ENCODE data around the gene PCLO.
"Not testable (repeated sequence)": the region's sequence is repeated elsewhere in the genome, so short reads cannot be mapped to it uniquely, and the experiment has no call there.

Gene PCLO

GRCh38 chr7:83130191-83130590, 32.5 kb downstream of the PCLO start:
- no peak for DNase-seq

DNA sequence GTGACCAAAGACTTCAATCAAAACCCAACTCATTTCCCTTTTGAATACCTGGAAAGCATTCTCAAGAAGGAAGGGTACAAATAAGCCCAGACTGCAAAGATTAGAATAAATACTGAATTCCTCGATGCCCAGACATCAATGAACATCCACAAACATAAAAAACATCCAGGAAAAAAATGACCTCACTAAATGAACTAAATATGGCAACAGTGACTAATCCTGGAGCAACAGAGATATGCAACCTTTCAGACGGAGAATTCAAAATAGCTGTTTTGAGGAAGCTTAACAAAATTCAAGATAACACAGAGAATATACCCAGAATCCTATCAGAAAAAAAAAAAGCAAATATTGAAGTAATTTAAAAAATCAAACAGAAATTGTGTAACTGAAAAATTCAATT, 43.2 kb downstream of the PCLO start:
- no peak for DNase-seq

DNA sequence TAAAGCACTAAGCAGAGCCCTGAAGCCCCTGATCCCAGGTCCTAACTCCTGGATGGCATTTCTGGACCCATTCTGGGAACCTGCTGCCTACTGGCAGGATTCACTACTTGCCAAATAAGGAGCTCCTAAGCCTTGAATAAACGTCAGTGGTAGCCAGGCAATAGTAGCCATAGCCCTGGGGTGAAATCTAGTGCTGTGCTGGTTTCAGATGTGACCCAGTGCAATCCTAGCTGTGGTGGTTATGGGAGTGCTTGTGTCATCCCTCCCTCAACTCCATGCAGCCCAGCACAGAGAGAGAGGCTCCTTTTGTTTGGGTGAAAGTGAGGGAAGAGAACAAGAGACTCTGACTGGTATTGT, 43.7 kb downstream of the PCLO start:
- DNase-seq: peak; percentile 17

DNA sequence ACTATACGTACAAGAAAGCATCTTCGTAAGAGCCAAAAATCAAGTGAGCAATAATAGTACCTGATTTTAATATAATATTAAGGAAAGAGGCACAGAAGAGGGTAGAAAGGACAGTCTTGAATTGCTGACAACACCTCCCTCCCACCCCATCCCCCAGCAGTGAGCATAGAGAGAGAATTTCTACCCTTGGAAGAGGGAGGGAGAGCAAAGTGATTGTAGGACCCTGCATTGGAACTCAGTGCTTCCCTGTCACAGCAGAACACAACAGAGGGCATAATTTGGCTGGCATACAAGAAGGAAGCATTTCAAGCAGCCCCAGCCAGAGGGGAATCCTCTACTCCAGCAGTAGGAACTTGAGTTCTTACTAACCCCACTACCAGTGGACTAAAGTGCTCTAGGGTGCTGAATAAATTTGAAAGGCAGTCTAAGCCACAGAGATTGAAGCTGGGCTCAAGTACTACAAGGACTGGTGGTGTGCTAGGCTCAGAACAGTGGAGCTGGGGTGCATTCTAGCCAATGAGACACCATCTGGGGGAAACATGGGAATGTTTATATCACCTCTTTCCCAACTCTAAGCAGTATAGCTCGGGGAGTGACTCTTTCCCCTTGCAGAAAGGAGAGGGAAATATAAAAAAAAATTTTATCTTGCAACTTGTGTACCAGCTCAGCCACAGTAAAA, 44.2 kb downstream of the PCLO start:
- DNase-seq: no peak

DNA sequence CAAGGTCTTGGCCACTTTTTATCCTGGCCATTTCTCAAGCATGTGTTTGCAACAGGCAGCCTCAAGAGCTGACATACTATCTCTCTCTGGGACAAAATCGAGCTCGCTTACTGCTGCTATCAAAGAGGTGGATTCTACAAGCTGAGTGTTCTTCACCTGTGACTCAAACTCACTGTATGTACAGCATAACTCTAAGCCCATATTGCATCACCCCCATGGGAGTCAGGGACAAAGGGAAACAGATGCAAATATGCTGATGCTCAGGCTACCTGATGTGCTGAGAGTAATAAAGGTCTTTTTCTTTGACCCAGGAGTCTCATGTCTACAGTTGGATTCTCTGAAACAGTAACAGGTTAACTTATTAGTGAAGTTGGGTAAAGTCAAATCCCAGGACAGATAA, 45.2 kb downstream of the PCLO start:
- peak; percentile 23 for DNase-seq

- no peak for DNase-seq
Observed at GRCh38 chr7:83111391-83111790, 51.3 kb downstream of the PCLO start.

GRCh38 chr7:83109352-83109751, 53.3 kb downstream of the PCLO start:
- DNase-seq: no peak

DNA sequence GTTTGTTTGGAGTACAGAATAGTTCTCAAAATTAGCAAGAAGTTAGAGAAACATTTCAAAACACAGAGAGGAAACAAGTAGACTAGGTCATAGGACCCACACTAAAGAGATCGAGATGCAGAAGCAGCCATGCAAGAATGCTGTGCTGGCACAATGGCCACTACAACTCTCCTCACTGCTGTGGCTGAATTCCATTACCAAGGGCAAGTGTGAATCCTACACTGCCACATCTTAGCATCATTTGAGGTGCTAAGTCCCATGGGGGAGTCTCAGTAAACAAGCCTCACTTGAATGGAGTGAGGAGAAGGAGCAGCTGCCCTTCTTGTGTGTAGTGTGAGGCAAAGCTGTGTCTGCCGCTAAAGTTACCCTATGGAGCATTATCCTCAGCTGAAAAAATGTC, 56.7 kb downstream of the PCLO start:
- no peak for DNase-seq

DNA sequence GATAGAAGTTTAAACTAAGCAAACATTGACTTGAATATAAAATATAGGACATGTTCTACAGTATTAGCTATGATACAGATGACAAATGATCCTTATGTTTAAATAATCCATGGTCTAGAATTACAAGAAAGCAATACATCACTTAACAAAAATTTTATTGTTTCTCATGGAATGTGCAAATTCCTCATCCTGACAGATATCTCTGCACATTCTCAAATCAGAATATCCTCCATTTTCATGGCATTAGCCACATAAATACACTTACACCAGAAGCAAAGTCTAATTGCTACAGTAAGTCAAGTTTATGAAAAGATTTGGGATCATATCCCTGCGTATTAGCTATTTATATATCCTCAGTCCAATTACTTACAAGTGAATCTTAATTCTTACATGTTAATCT, 57.6 kb downstream of the PCLO start:
- DNase-seq: no peak

GRCh38 chr7:83101530-83101929, 61.2 kb downstream of the PCLO start:
- no peak for DNase-seq

DNA sequence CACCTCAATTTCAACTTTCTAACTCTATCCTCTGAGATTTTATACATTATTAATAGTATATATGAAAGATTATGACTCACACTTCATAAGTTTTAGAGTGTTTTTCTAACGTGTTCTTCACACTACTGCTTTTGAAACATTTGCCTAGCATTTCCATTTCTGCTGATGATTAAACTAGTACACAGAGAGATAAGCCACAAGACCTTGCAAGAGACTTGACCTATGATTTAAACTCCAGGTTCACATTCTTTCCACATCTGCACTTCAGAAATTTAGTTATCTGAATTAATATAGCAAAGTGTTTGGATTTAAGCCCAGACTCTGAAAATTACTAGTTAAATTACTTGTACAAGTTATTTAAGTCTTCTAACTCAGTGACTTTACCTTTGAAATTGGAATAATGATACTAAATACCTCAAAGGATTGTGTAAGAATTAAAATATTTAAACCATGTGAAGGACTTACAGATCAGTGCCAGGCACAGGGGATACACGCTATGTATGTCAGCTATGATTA, 66.6 kb downstream of the PCLO start:
- DNase-seq: no peak

GRCh38 chr7:83085299-83085698, 77.4 kb downstream of the PCLO start:
- no peak for DNase-seq

- DNase-seq: not testable (repeated sequence)
Observed at GRCh38 chr7:83079879-83080278, 82.8 kb downstream of the PCLO start.

GRCh38 chr7:83077328-83077727, 85.4 kb downstream of the PCLO start:
- DNase-seq: no peak

DNA sequence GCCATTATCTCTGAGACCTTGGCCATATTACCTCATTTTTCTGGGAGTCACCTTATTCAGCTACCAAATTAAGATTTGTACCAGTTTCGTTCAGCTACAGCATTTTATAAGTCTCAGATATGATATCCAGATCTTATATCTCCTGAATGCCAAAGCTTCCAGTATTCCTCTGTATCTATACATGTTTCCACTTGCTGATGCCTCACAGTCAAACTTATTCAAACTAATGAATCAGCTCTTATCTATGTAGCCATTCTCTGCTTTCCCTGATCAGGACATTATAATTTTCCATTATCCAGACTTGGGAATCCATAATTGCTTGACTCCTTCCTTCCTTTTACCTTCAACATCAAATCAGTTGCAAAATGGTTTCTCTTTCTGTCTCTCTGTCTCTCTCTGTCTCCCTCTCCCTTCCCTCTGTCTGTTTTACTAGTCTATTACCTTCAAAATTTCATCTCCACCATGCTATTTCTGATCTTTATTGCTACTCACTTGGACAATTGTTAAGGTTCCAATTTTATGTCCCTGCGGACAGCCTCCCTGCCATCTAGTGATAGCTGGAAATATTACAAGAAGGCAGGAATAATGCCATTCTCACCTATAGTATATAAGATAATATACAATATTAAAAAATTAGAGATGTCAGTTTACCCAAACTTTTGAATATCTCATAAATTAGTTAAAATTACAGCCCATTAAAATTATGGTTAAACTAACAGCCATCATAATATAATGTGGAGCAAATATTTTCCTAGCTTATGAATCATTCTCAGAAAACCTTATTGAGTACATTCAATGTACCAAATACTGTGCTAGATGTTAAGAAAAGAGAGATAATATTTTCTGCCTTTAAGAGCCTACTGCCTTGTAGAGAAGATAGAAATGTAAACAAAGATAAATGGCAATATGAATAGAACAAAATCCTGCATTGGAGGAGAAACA, 89.8 kb downstream of the PCLO start:
- DNase-seq: peak; percentile 54

- no peak for DNase-seq
Observed at GRCh38 chr7:83065714-83066113, 97.0 kb downstream of the PCLO start.

GRCh38 chr7:83060218-83060617, 102.5 kb downstream of the PCLO start:
- DNase-seq: peak; percentile 80

GRCh38 chr7:83058667-83059066, 104.0 kb downstream of the PCLO start:
- no peak for DNase-seq

DNA sequence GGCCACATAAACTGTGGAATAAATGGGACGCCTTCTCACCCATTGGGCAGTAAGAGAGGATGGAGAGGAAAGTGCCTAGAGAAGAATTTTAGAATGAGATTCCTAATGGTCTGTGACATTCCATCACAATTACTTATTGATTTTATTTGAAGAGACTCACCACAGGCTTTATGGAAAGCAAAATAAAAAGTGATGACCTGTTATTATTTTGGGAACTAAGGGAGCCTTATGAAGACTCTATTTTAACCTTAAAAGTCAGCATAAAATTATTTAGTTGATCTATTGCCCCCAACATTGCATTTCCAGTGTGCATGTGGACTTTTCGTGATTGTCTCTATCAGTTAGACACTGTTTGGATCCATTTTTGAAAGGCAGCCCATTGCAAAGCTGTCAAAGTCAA, 107.5 kb downstream of the PCLO start:
- no peak for DNase-seq

DNA sequence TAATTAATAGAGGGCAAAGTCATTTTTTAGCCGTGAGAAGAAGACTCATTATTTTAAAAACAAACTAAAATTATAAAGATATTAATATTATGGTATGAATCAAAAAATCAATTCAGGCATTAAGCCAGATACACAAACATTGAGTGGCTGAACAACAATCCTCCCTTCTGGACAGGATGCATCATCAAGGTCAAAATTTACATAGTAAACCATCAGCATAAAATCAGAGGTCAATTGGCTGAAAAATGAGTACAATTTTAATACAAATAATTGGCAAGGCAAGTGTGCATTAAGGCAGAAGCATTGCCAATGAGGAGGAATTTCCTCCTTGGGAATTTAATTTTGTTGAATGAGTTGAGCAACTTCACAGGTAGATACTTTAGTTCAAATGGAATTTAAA, 108.2 kb downstream of the PCLO start:
- no peak for DNase-seq

- DNase-seq: peak; percentile 61
Observed at GRCh38 chr7:83053965-83054364, 108.7 kb downstream of the PCLO start.

DNA sequence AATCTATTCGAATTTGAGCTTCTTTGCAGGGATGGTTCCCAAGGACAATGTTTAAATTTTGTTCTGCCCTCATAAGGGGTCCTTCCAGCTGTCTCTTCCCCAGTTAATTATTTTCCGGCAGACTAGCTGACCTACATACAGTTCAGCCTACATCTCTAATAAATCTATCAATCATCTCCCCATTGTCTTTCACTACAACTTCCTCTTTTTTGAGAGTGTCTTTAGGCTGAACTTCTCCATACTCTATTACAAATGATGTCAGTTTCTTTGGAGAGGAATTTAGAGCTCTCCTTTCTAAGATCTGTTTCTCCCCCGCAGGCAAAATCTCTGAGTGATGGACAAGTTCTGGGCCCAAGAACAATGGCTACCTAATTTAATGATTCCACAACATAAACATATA, 122.2 kb downstream of the PCLO start:
- DNase-seq: no peak

DNA sequence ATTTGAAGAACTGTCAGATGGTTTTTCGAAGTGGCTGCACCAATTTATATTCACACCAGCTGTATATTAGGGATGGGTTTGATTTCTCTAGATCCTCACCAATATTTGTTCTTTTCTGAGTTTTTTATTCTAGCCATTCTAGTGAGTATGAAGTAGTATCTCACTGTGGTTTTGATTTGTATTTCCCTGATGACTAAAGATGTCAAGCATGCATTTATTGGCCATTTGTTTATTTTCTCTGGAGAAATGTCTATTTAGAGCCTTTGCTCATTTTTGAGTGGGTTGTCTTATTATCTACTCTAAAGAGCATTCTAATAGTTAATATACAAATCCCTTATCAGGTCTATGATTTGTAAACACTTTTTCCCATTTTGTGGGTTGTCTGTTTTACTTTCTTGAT, 123.9 kb downstream of the PCLO start:
- DNase-seq: no peak

DNA sequence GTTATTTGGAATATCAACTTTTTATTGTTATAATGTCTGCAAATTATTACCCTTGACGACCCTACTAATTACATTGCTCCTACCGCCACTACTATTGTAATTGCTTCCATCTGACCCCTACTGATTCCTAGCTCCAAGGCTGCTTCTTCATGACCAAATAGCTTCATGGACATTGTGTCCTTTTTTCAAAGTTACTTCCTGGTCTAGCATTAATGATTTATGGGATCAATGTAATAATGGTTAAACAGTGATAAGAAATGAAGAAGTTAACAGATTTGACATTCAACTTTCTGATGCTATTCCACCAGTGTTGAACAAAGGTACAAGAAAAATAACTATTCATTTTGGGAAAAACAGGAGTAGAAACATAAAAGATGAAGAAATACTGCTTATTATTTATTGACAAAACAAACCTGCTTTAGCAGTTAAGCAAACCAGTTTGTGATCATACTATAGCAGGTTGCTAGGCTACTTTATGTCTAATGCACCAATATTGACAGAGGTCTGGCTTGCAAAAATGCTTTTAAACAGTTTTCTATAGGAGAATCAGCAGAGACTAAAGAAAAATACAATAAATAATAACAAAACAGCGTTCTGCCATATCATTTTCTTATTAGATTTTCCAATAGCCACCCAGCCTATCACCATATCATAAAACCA, 125.8 kb downstream of the PCLO start:
- DNase-seq: peak; percentile 85
